Measurements from ENCODE around the gene EXOSC9.

EXOSC9 gene

GRCh38 chr4:121824171-121824527, 23.0 kb downstream of the EXOSC9 start:
- Histone ChIP-seq H3K4me2 (ENCODE audit: low read depth, low read length, poor library complexity, severe bottlenecking) (peak overlapping the region; percentile 80), H3K27me3 (ENCODE audit: insufficient read depth, low read length, poor library complexity, severe bottlenecking) (peaks cover 7% of the 10 kb centered on the region), H3K79me2 (ENCODE audit: insufficient read depth, low read length) (peaks cover 46% of the 10 kb centered on the region), H4K20me1 (ENCODE audit: insufficient read depth, low read length, poor library complexity, severe bottlenecking) (peaks cover 31% of the 10 kb centered on the region), H3K9me2 (replicated peaks; ENCODE audit: low read depth, low read length) (no peaks in the 10 kb centered on the region), H3F3A (ENCODE audit: low read depth) (no peaks in the 10 kb centered on the region), H3K36me3 (ENCODE audit: insufficient read depth, low read length) (peaks cover 18% of the 10 kb centered on the region), H3K4me3 (ENCODE audit: low read length, poor library complexity, severe bottlenecking) (peak overlapping the region; percentile 95), H3K4me1 (ENCODE audit: insufficient read depth, low read length, poor library complexity, severe bottlenecking) (peaks cover 31% of the 10 kb centered on the region), H3K9ac (ENCODE audit: low read depth, low read length, poor library complexity, severe bottlenecking) (peak overlapping the region; percentile 97), H3K9me3 (ENCODE audit: insufficient read depth, low read depth, low read length) (no peaks in the 10 kb centered on the region), H2AFZ (ENCODE audit: low read length) (peak overlapping the region; percentile 97)
- no peak for TF ChIP-seq EZH2phosphoT487 (IDR thresholded peaks at IDR 0.05; ENCODE audit: borderline replicate concordance)
- TF ChIP-seq CTCF (conservative IDR thresholded peaks at IDR 0.05; ENCODE audit: low read length) = no peak

- H3K27me3 ChIP-seq (ENCODE audit: insufficient read depth, low read length, poor library complexity, severe bottlenecking) = peaks cover 7% of the 10 kb centered on the region
- H3K79me2 ChIP-seq (ENCODE audit: insufficient read depth, low read length) = peaks cover 38% of the 10 kb centered on the region
- H2AFZ ChIP-seq (ENCODE audit: low read length) = peak overlapping the region; percentile 7; the same call in 1 of the 2 replicates
- no peaks in the 10 kb centered on the region for H3K9me2 ChIP-seq (replicated peaks; ENCODE audit: low read depth, low read length)
- no peaks in the 10 kb centered on the region for H3F3A ChIP-seq (ENCODE audit: low read depth)
- TF ChIP-seq CTCF (conservative IDR thresholded peaks at IDR 0.05; ENCODE audit: low read length) = no peak
- TF ChIP-seq EZH2phosphoT487 (IDR thresholded peaks at IDR 0.05; ENCODE audit: borderline replicate concordance) = no peak
- peak overlapping the region; percentile 30 for H3K4me3 ChIP-seq (ENCODE audit: low read length, poor library complexity, severe bottlenecking)
- peak overlapping the region; percentile 50 for H3K4me2 ChIP-seq (ENCODE audit: low read depth, low read length, poor library complexity, severe bottlenecking)
- H4K20me1 ChIP-seq (ENCODE audit: insufficient read depth, low read length, poor library complexity, severe bottlenecking) = peaks cover 26% of the 10 kb centered on the region
- H3K9ac ChIP-seq (ENCODE audit: low read depth, low read length, poor library complexity, severe bottlenecking) = no peak overlapping the region
- H3K9me3 ChIP-seq (ENCODE audit: insufficient read depth, low read depth, low read length) = no peaks in the 10 kb centered on the region
- peaks cover 13% of the 10 kb centered on the region; the same call in 1 of the 2 replicates for H3K36me3 ChIP-seq (ENCODE audit: insufficient read depth, low read length)
- H3K4me1 ChIP-seq (ENCODE audit: insufficient read depth, low read length, poor library complexity, severe bottlenecking) = peaks cover 25% of the 10 kb centered on the region
Measured at GRCh38 chr4:121824950-121825349, 23.8 kb downstream of the EXOSC9 start.

- no peak for TF ChIP-seq EZH2phosphoT487 (IDR thresholded peaks at IDR 0.05; ENCODE audit: borderline replicate concordance)
- no peak for TF ChIP-seq CTCF (conservative IDR thresholded peaks at IDR 0.05; ENCODE audit: low read length)
- Histone ChIP-seq H4K20me1 (ENCODE audit: insufficient read depth, low read length, poor library complexity, severe bottlenecking) (no peaks in the 10 kb centered on the region), H3K4me3 (ENCODE audit: low read length, poor library complexity, severe bottlenecking) (no peak overlapping the region)
Measured at GRCh38 chr4:121827853-121828252, 26.7 kb downstream of the EXOSC9 start.

More at GRCh38 chr4:121827853-121828252, 26.7 kb downstream of the EXOSC9 start:
- Histone ChIP-seq H3K79me2 (ENCODE audit: insufficient read depth, low read length) (peaks cover 8% of the 10 kb centered on the region), H3K9ac (ENCODE audit: low read depth, low read length, poor library complexity, severe bottlenecking) (no peak overlapping the region), H2AFZ (ENCODE audit: low read length) (no peak overlapping the region), H3K4me1 (ENCODE audit: insufficient read depth, low read length, poor library complexity, severe bottlenecking) (no peaks in the 10 kb centered on the region), H3K27me3 (ENCODE audit: insufficient read depth, low read length, poor library complexity, severe bottlenecking) (peaks cover 7% of the 10 kb centered on the region), H3F3A (ENCODE audit: low read depth) (no peaks in the 10 kb centered on the region), H3K4me2 (ENCODE audit: low read depth, low read length, poor library complexity, severe bottlenecking) (no peak overlapping the region), H3K9me3 (ENCODE audit: insufficient read depth, low read depth, low read length) (no peaks in the 10 kb centered on the region), H3K36me3 (ENCODE audit: insufficient read depth, low read length) (no peaks in the 10 kb centered on the region), H3K9me2 (replicated peaks; ENCODE audit: low read depth, low read length) (no peaks in the 10 kb centered on the region)
